MV-4-11 (cell line): ENCODE results near the gene LEMD2.

Experiments used
- DNase-seq: peaks from one replicate; lab custom pipeline; 2025; lab: John Stamatoyannopoulos, UW

LEMD2 gene

GRCh38 chr6:33819021-33819420 lies 30.1 kb upstream of the LEMD2 start:
- DNase-seq: no peak

GRCh38 chr6:33818293-33818692 lies 29.4 kb upstream of the LEMD2 start:
- DNase-seq: no peak

- no peak for DNase-seq
Observed at GRCh38 chr6:33817489-33817888, 28.6 kb upstream of the LEMD2 start.

GRCh38 chr6:33816911-33817310 lies 28.0 kb upstream of the LEMD2 start:
- DNase-seq: no peak

GRCh38 chr6:33815854-33816253 lies 26.9 kb upstream of the LEMD2 start:
- peak; percentile 2 for DNase-seq

- no peak for DNase-seq
Observed at GRCh38 chr6:33813990-33814985, 25.4 kb upstream of the LEMD2 start.

- no peak for DNase-seq
Observed at GRCh38 chr6:33813246-33813904, 24.4 kb upstream of the LEMD2 start.

GRCh38 chr6:33812669-33813068 lies 23.7 kb upstream of the LEMD2 start:
- peak; percentile 28 for DNase-seq

- DNase-seq: peak; percentile 23
Observed at GRCh38 chr6:33809594-33809993, 20.7 kb upstream of the LEMD2 start.

GRCh38 chr6:33808641-33809180 lies 19.8 kb upstream of the LEMD2 start:
- DNase-seq: no peak

GRCh38 chr6:33807606-33808005 lies 18.7 kb upstream of the LEMD2 start:
- DNase-seq: peak; percentile 3

- no peak for DNase-seq
Observed at GRCh38 chr6:33806841-33807240, 17.9 kb upstream of the LEMD2 start.

GRCh38 chr6:33803571-33804053 lies 14.7 kb upstream of the LEMD2 start, which contains the start of gene MLN:
Gene MLN (minus strand): TSS chr6:33804003. CDS start chr6:33801163, 2,840 bp downstream.
- DNase-seq: no peak

GRCh38 chr6:33802186-33802958 lies 13.4 kb upstream of the LEMD2 start:
- peak; percentile 7 for DNase-seq

- no peak for DNase-seq
Observed at GRCh38 chr6:33801611-33802010, 12.7 kb upstream of the LEMD2 start.

- no peak for DNase-seq
Observed at GRCh38 chr6:33800248-33800969, 11.5 kb upstream of the LEMD2 start.

GRCh38 chr6:33799454-33800113 lies 10.7 kb upstream of the LEMD2 start:
- DNase-seq: no peak

GRCh38 chr6:33798343-33798848 lies 9.5 kb upstream of the LEMD2 start:
- DNase-seq: no peak

GRCh38 chr6:33797626-33798342 lies 8.9 kb upstream of the LEMD2 start:
- DNase-seq: no peak
